Breast epithelium (tissue), 3 donors: ENCODE measurements around the gene DIP2A.

ENCODE experiments used
- CTCF ChIP-seq, 3 donors: fragments of 450-650 bp; IDR thresholded peaks; one replicate each; pipeline ENCODE4 v1.5.1; 2016 to 2017; ENCODE audit warnings: antibody characterized with exemption in 3 of 3, mild to moderate bottlenecking in 3 of 3, moderate library complexity in 3 of 3
- POLR2A ChIP-seq: fragments of 450-650 bp; IDR thresholded peaks from one replicate; pipeline ENCODE4 v1.6.1; 2016; ENCODE audit warnings: antibody characterized with exemption, mild to moderate bottlenecking, moderate library complexity

- TF ChIP-seq CTCF (IDR thresholded peaks at IDR 0.05) = no peak
- no peak for TF ChIP-seq POLR2A
Observed at GRCh38 chr21:46538851-46539666, 80.4 kb downstream of the DIP2A start.
